ENCODE measurements around the gene PRXL2A. TPM values are rescaled to one million over a fixed set of nuclear protein-coding genes. Genes with fewer than 3 reads are reported as not detected.
"Not testable (repeated sequence)": the region's sequence is repeated elsewhere in the genome, so short reads cannot be mapped to it uniquely, and the experiment has no call there.

PRXL2A gene
- total RNA-seq, 2 donors from 2014 or later = 0.94 to 1.5 TPM

DNA sequence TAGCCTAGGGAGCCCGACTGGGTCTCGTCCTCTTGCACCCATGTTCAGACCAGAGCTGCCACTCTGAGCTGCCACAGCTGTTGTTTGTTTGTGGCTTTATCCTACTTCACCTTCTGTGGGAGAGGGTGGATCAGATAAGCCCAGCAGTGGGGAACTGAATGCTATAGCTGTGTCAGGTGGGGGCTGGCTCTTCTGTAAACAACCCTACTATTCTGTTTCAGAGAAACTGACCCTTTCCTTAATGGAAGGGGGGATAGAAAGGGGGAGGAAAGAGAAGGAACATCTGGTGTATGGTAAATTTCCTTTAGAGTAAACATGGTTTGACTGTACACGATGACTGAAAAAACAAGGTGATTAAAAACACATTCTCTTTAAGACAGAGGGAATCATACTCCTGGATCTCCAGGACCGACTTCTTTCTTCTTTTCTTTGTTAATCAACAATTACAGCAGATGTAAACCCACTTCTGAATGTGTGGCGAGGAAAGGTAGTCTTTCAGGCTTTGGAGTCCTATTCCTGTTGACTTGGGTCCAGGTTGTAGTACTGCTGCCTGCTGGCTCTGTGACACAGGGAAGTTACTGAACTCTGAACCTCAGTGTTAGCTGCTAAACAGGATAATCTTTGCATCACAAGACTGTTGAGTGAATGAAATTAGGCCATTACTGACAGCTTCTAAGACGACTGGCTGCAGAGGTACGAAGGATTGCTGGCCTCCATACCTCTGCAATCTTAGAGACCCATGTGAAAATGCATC lies 6.0 kb downstream of the PRXL2A start:
- Mint-ChIP-seq H3K27ac (no peak overlapping the region), H3K27me3 (no peaks in the 10 kb centered on the region), H3K4me1 (peaks cover 14% of the 10 kb centered on the region), H3K4me3 (no peak overlapping the region), H3K36me3 (ENCODE audit: low read depth) (no peaks in the 10 kb centered on the region)
- no peak for DNase-seq
- ATAC-seq = no peak
- no peaks in the 10 kb centered on the region for H3K9me3 ChIP-seq (ENCODE audit: control insufficient read depth, low read length, poor library complexity, severe bottlenecking)

DNA sequence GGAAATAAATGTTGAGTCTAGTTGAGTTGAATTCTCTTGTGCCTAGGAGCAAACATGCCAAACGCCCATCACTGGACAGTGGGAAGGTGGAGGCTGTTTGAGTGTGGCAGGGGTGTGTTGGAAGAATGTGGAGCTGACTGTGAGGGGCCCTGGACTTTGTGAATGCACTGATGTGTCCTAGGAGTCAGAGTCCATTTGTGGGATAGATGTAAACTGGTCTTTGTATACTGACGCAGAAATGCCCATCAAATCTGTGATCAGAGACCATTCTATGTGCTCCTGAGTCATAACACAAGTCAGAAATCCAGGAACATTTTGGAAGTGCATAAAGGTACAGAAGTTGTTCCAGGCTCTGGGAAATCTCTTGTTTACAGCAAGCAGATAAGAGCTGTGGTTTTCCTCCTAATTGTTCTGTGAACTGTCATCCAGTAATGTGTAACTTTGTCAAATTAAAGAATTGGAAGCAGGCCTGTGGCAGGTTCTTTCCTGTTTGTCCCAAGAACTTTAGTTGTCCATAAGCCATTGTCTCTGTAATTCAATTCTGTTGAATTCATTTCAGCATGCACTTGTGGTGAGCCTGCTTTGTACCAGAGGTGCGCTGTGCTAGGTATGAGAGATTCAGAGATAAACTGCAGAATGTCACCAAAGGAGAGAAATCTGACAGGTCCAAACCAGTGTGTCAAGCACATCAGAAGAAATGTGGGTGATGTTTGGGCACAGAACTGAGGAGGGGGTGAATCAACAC lies 7.6 kb downstream of the PRXL2A start:
- Mint-ChIP-seq H3K4me3 (no peak overlapping the region), H3K4me1 (peaks cover 10% of the 10 kb centered on the region), H3K36me3 (ENCODE audit: low read depth) (no peaks in the 10 kb centered on the region), H3K27me3 (no peaks in the 10 kb centered on the region), H3K27ac (peak overlapping the region; percentile 49)
- ATAC-seq = no peak
- H3K9me3 ChIP-seq (ENCODE audit: control insufficient read depth, low read length, poor library complexity, severe bottlenecking) = no peaks in the 10 kb centered on the region
- no peak for DNase-seq

DNA sequence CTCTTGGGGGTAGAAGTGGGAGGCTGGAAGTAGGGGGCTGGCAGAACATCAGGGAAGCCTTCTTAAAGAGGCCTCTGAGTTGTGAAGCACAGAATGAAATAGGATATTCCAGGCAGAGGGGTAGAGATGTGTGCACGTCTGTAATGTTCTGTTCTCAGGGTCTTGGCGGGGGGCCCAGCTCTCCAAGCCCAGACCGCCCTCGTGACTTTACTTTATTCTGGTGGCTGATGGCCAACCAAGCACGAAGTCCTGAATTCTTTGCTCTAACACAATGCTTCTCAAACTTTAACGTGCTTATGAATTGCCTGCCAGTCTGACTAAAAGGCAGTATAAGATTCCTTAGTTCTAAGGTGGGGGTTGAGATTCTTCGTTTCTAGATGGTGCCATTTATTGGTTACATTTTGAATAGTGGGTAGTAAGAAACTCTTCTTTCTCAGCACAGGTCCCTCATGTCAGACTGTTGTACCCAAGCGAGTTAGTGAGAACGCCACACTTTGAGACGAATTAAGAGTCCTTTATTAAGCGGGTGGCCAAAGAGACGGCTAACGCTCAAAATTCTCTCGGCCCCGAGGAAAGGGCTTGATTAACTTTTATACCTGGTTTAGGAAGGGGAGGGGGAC lies 8.2 kb downstream of the PRXL2A start:
- Mint-ChIP-seq H3K27ac (no peak overlapping the region), H3K36me3 (ENCODE audit: low read depth) (no peaks in the 10 kb centered on the region), H3K4me1 (peaks cover 9% of the 10 kb centered on the region), H3K4me3 (no peak overlapping the region), H3K27me3 (no peaks in the 10 kb centered on the region)
- no peaks in the 10 kb centered on the region for H3K9me3 ChIP-seq (ENCODE audit: control insufficient read depth, low read length, poor library complexity, severe bottlenecking)
- no peak for ATAC-seq
- DNase-seq = no peak

DNA sequence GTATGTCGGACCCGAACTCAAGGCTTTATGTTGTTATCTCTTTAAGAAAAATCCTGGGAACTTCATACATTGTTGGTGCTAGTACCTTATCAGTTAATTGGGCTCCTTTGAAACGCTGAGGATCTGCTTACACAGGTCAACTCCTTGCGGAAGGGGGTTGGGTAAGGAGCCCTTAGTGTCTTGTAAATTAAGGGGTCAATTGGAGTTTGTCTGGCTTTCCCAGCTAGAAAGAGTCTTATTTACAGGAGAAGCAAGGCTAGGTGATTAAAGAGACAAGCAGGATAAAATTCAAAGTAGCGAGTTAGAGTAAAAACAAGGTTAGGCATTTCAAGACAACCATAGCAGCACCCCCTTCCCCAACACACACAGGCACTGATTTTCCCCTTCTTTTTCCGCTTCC lies 8.9 kb downstream of the PRXL2A start:
- not testable (repeated sequence) for ATAC-seq; H3K9me3 ChIP-seq (ENCODE audit: control insufficient read depth, low read length, poor library complexity, severe bottlenecking); H3K4me1 Mint-ChIP-seq; H3K27me3 Mint-ChIP-seq; H3K36me3 Mint-ChIP-seq (ENCODE audit: low read depth); DNase-seq; H3K4me3 Mint-ChIP-seq; H3K27ac Mint-ChIP-seq

DNA sequence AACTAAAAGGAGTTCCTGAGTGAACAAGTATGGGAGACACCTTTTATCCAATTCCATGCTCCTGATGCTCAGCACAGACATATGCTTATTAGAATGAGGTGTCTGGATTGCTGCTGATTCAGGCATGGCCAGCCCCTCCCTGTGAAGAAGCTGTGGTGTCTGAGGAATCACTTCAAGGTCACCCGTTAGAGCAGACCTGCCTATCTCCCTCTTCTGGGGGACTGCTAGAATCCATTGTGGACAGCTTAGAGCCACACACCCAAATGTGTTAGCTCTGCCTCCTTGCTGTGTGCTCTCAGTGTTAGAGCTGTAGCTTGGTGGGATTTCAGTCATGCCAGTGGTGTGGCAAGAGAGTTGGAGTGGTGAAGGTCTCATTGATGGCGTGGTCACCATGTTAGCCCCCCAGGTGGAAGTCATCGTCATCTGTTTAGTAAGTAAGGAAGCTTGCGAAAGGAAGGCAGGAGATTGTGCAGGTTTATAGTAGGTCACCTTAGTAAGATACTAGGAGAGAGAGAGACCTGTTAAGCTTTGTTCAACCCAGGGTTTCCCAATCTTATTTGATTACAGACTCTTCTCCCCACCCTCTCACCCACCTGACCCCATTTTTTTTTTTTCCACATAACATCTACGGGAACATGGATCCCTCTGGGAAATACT lies 12.8 kb downstream of the PRXL2A start:
- no peaks in the 10 kb centered on the region for H3K9me3 ChIP-seq (ENCODE audit: control insufficient read depth, low read length, poor library complexity, severe bottlenecking)
- Mint-ChIP-seq H3K4me3 (no peak overlapping the region), H3K27me3 (no peaks in the 10 kb centered on the region), H3K36me3 (ENCODE audit: low read depth) (no peaks in the 10 kb centered on the region), H3K27ac (no peak overlapping the region), H3K4me1 (peaks cover 3% of the 10 kb centered on the region)
- no peak for ATAC-seq
- no peak for DNase-seq

DNA sequence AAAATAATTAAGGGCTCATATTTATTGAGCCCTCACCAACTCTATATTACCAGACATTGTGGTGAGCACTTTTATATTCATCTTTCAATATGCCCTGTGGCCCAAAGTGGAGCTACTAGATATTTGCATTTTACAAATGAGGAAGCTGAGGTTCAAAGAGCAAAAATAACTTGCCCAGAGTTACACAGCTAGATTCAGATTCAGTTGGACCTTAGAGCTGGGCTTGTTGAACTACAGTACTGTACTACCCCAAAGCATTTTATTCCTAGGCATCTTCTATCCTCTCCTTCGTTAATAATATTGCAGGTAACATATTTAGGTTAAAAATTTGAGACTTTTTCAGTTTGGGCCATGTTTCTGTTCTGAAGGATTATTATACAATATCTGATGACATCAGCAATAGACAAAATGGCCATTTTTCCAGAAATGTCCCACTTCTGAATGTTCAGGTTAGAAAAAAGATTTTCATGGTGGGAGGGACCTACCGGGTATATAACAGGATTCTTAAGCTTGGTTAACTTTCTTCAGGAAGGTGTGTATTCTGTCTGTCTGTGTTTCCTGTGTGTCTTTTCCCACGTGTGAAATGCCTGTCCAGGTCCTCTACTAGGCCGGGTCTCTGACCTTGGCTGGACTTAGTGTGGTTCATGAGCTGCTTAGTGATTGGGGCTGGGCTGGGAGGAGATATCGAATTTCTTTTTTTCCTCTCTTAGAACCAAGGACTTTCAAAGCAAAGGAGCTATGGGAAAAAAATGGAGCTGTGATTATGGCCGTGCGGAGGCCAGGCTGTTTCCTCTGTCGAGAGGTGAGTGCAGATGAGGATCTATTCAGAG lies 13.6 kb downstream of the PRXL2A start:
- H3K9me3 ChIP-seq (ENCODE audit: control insufficient read depth, low read length, poor library complexity, severe bottlenecking) = no peaks in the 10 kb centered on the region
- no peaks in the 10 kb centered on the region for H3K36me3 Mint-ChIP-seq (ENCODE audit: low read depth)
- DNase-seq = no peak
- H3K4me3 Mint-ChIP-seq = no peak overlapping the region
- no peak overlapping the region for H3K27ac Mint-ChIP-seq
- ATAC-seq = no peak
- H3K27me3 Mint-ChIP-seq = no peaks in the 10 kb centered on the region
- H3K4me1 Mint-ChIP-seq = peaks cover 3% of the 10 kb centered on the region

DNA sequence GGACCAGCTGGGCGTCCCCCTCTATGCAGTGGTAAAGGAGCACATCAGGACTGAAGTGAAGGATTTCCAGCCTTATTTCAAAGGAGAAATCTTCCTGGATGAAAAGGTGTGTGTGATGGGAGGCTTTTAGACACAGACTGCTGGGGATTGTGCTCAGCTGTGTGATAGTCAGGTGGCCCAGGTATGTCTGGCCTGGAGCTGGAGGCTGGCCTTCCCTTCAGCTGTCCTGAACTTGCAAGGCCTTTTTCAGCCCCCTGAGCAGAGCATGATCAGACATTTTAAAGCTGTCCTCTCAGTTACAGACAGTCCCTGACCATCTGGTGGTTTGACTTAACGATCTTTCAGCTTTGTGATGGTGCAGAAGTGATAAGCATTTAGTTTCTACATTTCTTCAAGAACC lies 17.6 kb downstream of the PRXL2A start:
- DNase-seq (no peak), ATAC-seq (no peak)
- H3K36me3 Mint-ChIP-seq (ENCODE audit: low read depth) = peaks cover 2% of the 10 kb centered on the region
- H3K27me3 Mint-ChIP-seq = no peaks in the 10 kb centered on the region
- no peaks in the 10 kb centered on the region for H3K9me3 ChIP-seq (ENCODE audit: control insufficient read depth, low read length, poor library complexity, severe bottlenecking)
- H3K4me1 Mint-ChIP-seq = peaks cover 3% of the 10 kb centered on the region
- no peak overlapping the region for H3K27ac Mint-ChIP-seq
- H3K4me3 Mint-ChIP-seq = no peak overlapping the region

DNA sequence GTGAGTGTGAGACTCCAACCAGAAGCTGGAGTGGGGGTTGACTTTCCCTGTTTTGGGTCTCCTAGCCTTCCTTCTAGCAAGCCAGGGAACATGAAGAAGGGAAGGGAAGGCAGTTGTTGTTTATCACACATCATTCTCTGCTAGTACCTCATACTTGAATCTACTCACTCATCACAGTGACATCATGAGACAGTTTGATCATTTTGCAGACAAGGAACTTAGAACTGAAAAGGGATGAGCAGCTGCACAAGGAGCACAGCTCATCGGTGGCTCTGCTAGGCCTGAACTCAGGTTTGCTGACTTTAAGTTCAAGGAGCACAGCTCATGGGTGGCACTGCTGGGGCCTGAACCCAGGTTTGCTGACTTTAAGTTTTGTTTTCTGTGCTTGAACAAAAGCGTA lies 19.2 kb downstream of the PRXL2A start:
- H3K4me1 Mint-ChIP-seq = peaks cover 3% of the 10 kb centered on the region

DNA sequence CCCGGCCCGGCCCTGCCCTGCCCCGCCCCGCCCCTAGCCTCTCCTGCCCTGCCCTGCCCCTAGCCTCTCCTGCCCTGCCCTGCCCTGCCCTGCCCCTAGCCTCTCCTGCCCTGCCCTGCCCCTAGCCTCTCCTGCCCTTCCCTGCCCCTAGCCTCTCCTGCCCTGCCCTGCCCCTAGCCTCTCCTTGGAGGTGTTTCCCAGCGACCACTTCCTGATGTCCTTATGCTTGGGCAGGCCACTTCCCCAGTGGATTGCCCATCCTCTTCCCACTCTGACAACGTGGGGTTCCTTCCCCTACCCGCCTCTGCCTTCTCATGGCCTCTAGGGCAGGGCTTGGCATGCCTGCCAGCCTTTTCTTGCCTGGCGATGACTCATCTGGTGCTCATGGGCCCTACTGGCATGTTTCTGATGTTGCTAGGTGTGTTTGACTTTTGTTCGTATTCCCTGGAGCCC lies 21.2 kb downstream of the PRXL2A start:
- peaks cover 2% of the 10 kb centered on the region for H3K36me3 Mint-ChIP-seq (ENCODE audit: low read depth)
- DNase-seq = no peak

More for the DNA sequence above, 19.2 kb downstream of the PRXL2A start:
- ATAC-seq (no peak), DNase-seq (no peak)
- Mint-ChIP-seq H3K27ac (no peak overlapping the region), H3K36me3 (ENCODE audit: low read depth) (peaks cover 2% of the 10 kb centered on the region), H3K4me3 (no peak overlapping the region), H3K27me3 (no peaks in the 10 kb centered on the region)
- H3K9me3 ChIP-seq (ENCODE audit: control insufficient read depth, low read length, poor library complexity, severe bottlenecking) = no peaks in the 10 kb centered on the region

DNA sequence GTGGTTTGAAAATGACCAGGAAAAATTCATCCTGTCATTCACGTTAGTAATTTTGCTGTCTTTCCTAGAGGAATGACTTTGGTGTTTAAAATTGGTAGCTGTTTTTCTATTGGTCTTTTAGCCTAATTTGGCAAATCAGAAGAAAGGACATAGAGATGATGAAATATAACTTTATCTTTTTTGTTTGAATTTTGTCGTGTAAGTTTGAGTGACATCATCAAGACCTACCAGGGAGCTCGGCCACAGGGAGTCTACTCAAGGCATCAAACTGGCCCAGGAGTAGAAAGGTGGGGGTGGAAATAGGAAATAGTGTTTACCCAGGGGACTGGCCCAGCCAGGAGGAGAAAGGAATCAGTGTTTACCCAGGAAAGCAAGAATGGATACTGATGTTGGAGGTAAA lies 24.8 kb downstream of the PRXL2A start:
- ATAC-seq (no peak), DNase-seq (no peak)
- H3K9me3 ChIP-seq (ENCODE audit: control insufficient read depth, low read length, poor library complexity, severe bottlenecking) = no peaks in the 10 kb centered on the region
- Mint-ChIP-seq H3K4me3 (no peak overlapping the region), H3K27ac (no peak overlapping the region), H3K36me3 (ENCODE audit: low read depth) (peaks cover 2% of the 10 kb centered on the region), H3K4me1 (peaks cover 3% of the 10 kb centered on the region), H3K27me3 (peaks cover 17% of the 10 kb centered on the region)

More for the DNA sequence above, 21.2 kb downstream of the PRXL2A start:
- H3K9me3 ChIP-seq (ENCODE audit: control insufficient read depth, low read length, poor library complexity, severe bottlenecking) = no peaks in the 10 kb centered on the region
- no peak for ATAC-seq
- no peaks in the 10 kb centered on the region for H3K4me1 Mint-ChIP-seq
- H3K27me3 Mint-ChIP-seq = no peaks in the 10 kb centered on the region
- no peak overlapping the region for H3K27ac Mint-ChIP-seq
- H3K4me3 Mint-ChIP-seq = no peak overlapping the region

DNA sequence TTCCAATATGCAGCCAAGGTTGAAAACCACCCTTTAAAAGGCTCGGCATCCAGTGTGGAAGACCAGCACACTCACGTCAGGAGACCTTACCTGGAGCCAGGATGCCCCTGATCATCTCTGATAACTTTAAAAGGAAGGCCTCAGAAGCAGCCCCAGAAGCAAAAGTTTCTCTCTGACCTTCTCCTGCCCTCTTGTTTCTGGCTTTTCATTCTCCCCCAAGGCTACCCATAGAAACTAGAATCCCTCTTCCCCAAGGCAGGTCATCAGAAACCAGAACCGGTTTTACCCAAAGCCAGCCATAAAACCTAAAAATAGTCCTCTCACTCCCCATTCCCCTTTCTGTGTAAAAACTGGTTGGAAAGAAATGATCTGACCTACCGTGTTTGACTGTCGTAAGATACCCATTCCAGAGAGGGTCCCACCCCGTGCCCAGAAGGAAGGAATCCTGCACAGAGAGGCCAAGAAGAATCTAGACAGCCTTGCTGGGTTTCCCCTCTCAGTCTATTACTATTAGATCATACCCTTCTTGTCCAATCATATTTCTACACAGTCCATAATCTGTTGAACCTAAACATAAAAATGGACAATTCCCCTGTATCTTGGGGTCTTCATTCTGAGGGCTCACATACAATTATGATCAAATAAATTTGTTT lies 28.2 kb downstream of the PRXL2A start:
- Mint-ChIP-seq H3K4me1 (peaks cover 3% of the 10 kb centered on the region), H3K36me3 (ENCODE audit: low read depth) (peaks cover 2% of the 10 kb centered on the region), H3K27me3 (peaks cover 26% of the 10 kb centered on the region), H3K4me3 (no peak overlapping the region), H3K27ac (no peak overlapping the region)
- no peaks in the 10 kb centered on the region for H3K9me3 ChIP-seq (ENCODE audit: control insufficient read depth, low read length, poor library complexity, severe bottlenecking)
- DNase-seq (no peak), ATAC-seq (no peak)

DNA sequence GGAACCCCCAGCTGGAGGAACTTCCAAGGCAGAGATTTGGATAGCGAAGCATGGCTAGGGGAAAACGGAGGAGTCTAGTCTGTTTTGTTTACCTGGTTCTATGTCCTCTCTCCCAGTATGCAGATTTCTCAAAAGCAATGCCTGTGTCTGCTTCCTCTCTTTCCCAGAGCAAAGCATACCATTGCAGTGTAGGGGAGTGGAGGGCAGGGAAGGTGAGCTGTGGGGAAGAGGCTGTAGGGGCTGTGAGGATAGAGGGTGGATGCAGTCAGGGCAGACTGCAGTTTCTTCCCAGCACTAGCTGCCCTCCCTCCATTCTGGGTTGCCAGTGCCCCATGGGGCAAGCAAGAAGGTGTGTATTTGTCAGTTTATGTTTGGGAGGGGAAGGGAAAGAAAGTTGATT lies 28.9 kb downstream of the PRXL2A start:
- Mint-ChIP-seq H3K4me1 (peaks cover 3% of the 10 kb centered on the region), H3K27ac (no peak overlapping the region), H3K27me3 (peaks cover 26% of the 10 kb centered on the region), H3K4me3 (no peak overlapping the region), H3K36me3 (ENCODE audit: low read depth) (peaks cover 2% of the 10 kb centered on the region)
- ATAC-seq = no peak
- no peak for DNase-seq
- no peaks in the 10 kb centered on the region for H3K9me3 ChIP-seq (ENCODE audit: control insufficient read depth, low read length, poor library complexity, severe bottlenecking)

All from T-helper 17 cell (primary cell).